ENCODE measurements around the gene ZKSCAN8.
"Not testable (repeated sequence)": the region's sequence is repeated elsewhere in the genome, so short reads cannot be mapped to it uniquely, and the experiment has no call there.

The ZKSCAN8 gene

DNA sequence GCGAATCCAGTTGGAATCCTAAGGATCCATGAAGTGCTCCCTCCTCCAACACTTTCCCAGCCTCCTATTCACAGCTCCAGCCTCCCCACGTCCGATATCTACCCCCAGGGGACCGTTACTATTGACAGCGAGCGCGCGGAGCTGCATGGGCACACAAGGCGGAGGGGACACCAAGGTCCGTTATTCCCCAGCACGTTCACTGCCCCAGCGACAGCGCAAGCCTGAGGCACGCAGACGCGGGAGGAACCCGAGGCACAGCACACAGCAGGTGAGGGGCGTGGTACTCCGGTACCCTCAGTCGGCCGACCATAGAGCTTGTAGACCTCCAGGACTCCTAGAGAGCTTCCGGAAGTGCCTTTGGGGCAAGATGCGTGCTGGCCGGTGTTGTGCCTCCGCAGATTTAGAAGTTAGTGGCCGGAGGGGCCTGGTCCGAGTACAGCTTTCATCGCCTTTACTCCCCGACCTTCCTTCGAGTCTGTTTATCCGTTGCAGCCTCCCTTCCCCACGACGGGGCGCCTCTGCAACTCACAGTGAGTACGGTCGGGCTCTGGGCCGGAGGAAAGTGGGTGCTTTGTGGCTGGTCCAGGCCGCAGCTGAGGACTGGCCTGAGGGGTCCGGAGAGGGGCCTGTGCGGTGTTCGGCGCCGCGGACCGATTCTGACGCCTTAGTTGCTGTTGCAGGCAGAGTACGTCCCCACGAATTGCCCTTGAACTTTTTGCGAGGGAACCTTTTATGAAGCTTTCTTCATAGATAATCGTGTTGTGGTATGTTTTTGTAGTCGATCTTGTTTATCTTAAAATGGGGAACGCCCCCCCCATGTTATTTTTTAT, at the start of gene ZKSCAN8:
ZKSCAN8 (plus strand) TSS at position 384 of the 830 bp plus-strand sequence. CDS start 6,525 bp downstream, outside the sequence.
- Histone ChIP-seq H3K4me3 (ENCODE audit: low read depth, low read length) (peak within 1 kb of the TSS; percentile 94), H3K27me3 (ENCODE audit: control insufficient read depth, insufficient read depth, low read length) (no peaks in the 10 kb centered on the region), H3K4me1 (peaks cover 6% of the 10 kb centered on the region), H2AFZ (peak within 1 kb of the TSS; percentile 92), H3K79me2 (peaks cover 17% of the 10 kb centered on the region), H3K9ac (peak within 1 kb of the TSS; percentile 74), H3K4me2 (ENCODE audit: low read length) (peak within 1 kb of the TSS; percentile 79), H3K9me3 (ENCODE audit: control insufficient read depth, low read length) (no peaks in the 10 kb centered on the region), H3K36me3 (ENCODE audit: control insufficient read depth, insufficient read depth, low read length) (no peaks in the 10 kb centered on the region), H3K27ac (peak within 1 kb of the TSS; percentile 74)
- TF ChIP-seq, protein P1, sequence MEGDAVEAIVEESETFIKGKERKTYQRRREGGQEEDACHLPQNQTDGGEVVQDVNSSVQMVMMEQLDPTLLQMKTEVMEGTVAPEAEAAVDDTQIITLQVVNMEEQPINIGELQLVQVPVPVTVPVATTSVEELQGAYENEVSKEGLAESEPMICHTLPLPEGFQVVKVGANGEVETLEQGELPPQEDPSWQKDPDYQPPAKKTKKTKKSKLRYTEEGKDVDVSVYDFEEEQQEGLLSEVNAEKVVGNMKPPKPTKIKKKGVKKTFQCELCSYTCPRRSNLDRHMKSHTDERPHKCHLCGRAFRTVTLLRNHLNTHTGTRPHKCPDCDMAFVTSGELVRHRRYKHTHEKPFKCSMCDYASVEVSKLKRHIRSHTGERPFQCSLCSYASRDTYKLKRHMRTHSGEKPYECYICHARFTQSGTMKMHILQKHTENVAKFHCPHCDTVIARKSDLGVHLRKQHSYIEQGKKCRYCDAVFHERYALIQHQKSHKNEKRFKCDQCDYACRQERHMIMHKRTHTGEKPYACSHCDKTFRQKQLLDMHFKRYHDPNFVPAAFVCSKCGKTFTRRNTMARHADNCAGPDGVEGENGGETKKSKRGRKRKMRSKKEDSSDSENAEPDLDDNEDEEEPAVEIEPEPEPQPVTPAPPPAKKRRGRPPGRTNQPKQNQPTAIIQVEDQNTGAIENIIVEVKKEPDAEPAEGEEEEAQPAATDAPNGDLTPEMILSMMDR (IDR thresholded peaks at IDR 0.05), result no peak

DNA sequence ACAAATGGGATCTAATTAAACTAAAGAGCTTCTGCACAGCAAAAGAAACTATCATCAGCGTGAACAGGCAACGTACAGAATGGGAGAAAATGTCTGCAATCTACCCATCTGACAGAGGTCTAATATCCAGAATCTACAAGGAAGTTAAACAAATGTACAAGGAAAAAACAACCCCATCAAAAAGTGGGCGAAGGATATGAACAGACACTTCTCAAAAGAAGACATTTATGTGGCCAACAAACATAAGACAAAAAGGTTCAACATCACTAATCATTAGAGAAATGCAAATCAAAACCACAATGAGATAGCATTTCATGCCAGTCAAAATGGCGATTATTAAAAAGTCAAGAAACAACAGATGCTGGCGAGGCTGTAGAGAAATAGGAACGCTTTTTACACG, 39.5 kb upstream of the ZKSCAN8 start:
- not testable (repeated sequence) for H2AFZ ChIP-seq; H3K79me2 ChIP-seq; H3K9me3 ChIP-seq (ENCODE audit: control insufficient read depth, low read length); H3K27me3 ChIP-seq (ENCODE audit: control insufficient read depth, insufficient read depth, low read length); H3K9ac ChIP-seq; H3K4me2 ChIP-seq (ENCODE audit: low read length); H3K27ac ChIP-seq; H3K4me3 ChIP-seq (ENCODE audit: low read depth, low read length); H3K4me1 ChIP-seq; H3K36me3 ChIP-seq (ENCODE audit: control insufficient read depth, insufficient read depth, low read length)

DNA sequence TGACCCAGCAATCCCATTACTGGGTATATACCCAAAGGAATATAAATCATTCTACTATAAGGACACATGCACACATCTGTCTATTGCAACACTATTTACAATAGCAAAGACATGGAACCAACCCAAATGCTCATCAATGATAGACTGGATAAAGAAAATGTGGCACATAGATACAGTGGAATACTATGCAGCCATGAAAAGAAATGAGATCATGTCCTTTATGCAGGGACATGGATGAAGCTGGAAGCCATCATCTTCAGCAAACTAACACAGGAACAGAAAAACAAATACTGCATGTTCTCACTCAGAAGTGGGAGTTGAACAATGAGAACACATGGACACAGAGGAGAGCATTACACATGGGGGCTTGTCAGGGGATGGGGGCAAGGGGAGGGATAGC, 39.0 kb upstream of the ZKSCAN8 start:
- not testable (repeated sequence) for H3K27me3 ChIP-seq (ENCODE audit: control insufficient read depth, insufficient read depth, low read length); H3K4me3 ChIP-seq (ENCODE audit: low read depth, low read length); H3K9me3 ChIP-seq (ENCODE audit: control insufficient read depth, low read length); H2AFZ ChIP-seq; H3K9ac ChIP-seq; H3K79me2 ChIP-seq; H3K4me2 ChIP-seq (ENCODE audit: low read length); H3K36me3 ChIP-seq (ENCODE audit: control insufficient read depth, insufficient read depth, low read length); H3K4me1 ChIP-seq; H3K27ac ChIP-seq

DNA sequence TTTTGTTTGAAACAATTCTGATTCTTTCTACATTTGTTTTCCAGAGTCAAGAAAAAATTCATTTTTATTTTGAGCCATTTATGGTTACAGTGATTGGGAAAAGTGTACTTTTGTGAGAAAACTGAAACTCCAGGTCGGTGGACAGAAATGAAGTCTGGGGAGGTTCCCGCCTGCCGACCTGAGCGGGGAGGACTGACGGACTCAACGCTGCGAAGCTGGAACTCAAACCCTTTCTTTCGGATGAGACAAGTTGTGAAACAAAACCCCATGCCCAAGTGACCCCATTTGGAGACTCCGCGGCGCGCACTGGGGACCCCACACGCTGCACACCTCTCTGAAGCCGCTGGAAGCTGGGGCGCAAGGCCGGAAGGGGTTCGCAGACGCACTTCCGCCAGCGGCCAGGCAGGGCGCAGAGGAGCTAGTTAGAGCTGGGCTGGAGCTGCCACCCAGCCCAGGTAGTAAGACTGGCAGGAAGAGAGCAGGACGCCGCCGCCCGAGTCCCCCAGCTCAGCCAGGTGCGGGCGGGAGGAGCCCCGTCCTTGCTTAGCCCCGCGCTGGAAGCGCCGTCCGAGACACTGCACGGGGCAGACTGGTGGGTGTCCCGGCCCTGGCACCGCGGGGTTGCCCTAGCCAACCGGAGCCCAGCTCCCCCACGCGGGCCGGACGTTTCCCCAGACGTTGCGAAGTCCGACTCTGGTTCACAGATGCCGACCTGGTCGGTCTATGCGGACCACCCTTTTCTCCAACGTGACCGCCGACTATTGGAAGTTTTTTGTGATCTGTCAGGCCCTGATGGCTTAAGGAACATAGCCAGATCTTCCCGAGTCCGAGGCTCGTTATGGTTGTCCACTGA, 37.1 kb upstream of the ZKSCAN8 start:
- Histone ChIP-seq H2AFZ (peak overlapping the region; percentile 99), H3K9ac (peak overlapping the region; percentile 78), H3K27me3 (ENCODE audit: control insufficient read depth, insufficient read depth, low read length) (no peaks in the 10 kb centered on the region), H3K79me2 (no peaks in the 10 kb centered on the region), H3K4me3 (ENCODE audit: low read depth, low read length) (peak overlapping the region; percentile 75), H3K36me3 (ENCODE audit: control insufficient read depth, insufficient read depth, low read length) (no peaks in the 10 kb centered on the region), H3K27ac (peak overlapping the region; percentile 91), H3K4me1 (peaks cover 10% of the 10 kb centered on the region), H3K9me3 (ENCODE audit: control insufficient read depth, low read length) (no peaks in the 10 kb centered on the region), H3K4me2 (ENCODE audit: low read length) (peak overlapping the region; percentile 73)
- TF ChIP-seq, protein P1 (IDR thresholded peaks at IDR 0.05), result peak; percentile 82

DNA sequence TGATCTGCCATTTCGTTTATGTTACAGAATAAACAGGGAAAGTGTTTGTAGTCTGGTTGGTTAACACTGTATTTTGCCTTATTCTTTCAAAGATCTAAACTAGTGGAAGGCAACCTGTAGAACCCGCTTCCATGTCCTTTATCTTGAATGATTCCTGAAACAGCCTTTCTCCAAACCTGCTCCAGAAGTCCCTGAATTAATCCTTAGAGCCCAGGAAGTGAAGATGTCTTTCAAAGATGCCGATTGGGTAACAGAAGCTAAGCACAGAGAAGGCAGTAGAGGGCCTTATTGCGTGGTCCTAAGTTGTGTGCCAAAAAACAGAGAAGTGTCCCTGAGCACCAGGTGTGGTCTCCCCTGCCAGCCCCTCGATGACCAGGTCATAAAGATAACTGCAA, 36.4 kb upstream of the ZKSCAN8 start:
- H3K79me2 ChIP-seq, result no peaks in the 10 kb centered on the region
- TF ChIP-seq, protein P1 (IDR thresholded peaks at IDR 0.05), result no peak
- H3K36me3 ChIP-seq (ENCODE audit: control insufficient read depth, insufficient read depth, low read length), result no peaks in the 10 kb centered on the region
- peak overlapping the region; percentile 99 for H2AFZ ChIP-seq
- no peaks in the 10 kb centered on the region for H3K27me3 ChIP-seq (ENCODE audit: control insufficient read depth, insufficient read depth, low read length)
- H3K4me1 ChIP-seq, result peaks cover 10% of the 10 kb centered on the region
- H3K4me3 ChIP-seq (ENCODE audit: low read depth, low read length), result peak overlapping the region; percentile 75
- H3K27ac ChIP-seq, result peak overlapping the region; percentile 91
- peak overlapping the region; percentile 78 for H3K9ac ChIP-seq
- H3K4me2 ChIP-seq (ENCODE audit: low read length), result peak overlapping the region; percentile 73
- H3K9me3 ChIP-seq (ENCODE audit: control insufficient read depth, low read length), result no peaks in the 10 kb centered on the region
